WTC11 (cell line): ENCODE measurements around the gene HYOU1. TPM values are rescaled to one million over a fixed set of nuclear protein-coding genes. Genes with fewer than 3 reads are reported as not detected.

ENCODE experiments used
- ATAC-seq: fragments of 200-7000 bp; cut with Tn5 transposase; 2 replicates; pipeline ENCODE4 v1.10.0; 2021; ENCODE audit warnings: mild to moderate bottlenecking, moderate library complexity
- CTCF ChIA-PET: fragments of 300-600 bp; sonication (Branson Sonifier 250); formaldehyde crosslinking; loops from one replicate; lab custom pipeline; 2021; ENCODE audit warnings: antibody characterized with exemption; lab: Charles Lee
- POLR2A ChIA-PET: fragments of 350-600 bp; sonication (Branson Sonifier 250); formaldehyde crosslinking; loops from one replicate; lab custom pipeline; 2021; ENCODE audit warnings: antibody characterized with exemption; lab: Charles Lee
- DNase-seq: peaks from one replicate; pipeline ENCODE4 v3.0.0; 2021; ENCODE audit warnings: low spot score
- H3K27ac Mint-ChIP-seq: 2 replicates; pipeline ENCODE4 v1.8.0; 2021; ENCODE audit warnings: mixed read lengths
- H3K27me3 Mint-ChIP-seq: 2 replicates; pipeline ENCODE4 v1.8.0; 2021; ENCODE audit warnings: low read depth, mild to moderate bottlenecking, moderate library complexity, mixed read lengths
- H3K36me3 Mint-ChIP-seq: 2 replicates; pipeline ENCODE4 v1.8.0; 2021; ENCODE audit warnings: mixed read lengths
- H3K4me1 Mint-ChIP-seq: 2 replicates; pipeline ENCODE4 v1.8.0; 2022; ENCODE audit warnings: mixed read lengths
- H3K4me3 Mint-ChIP-seq: 2 replicates; pipeline ENCODE4 v1.8.0; 2021; ENCODE audit warnings: mild to moderate bottlenecking, moderate library complexity, mixed read lengths
- H3K9me3 Mint-ChIP-seq: 2 replicates; pipeline ENCODE4 v1.8.0; 2021; ENCODE audit warnings: mixed read lengths
- AR ChIP-seq: fragments of 250-450 bp; sonication (Bioruptor Pico); IDR thresholded peaks from 2 replicates; pipeline ENCODE4 v1.9.0; 2021; ENCODE audit warnings: mild to moderate bottlenecking
- ARID4B ChIP-seq: sonication (generic); formaldehyde crosslinking; IDR thresholded peaks from 2 replicates; pipeline ENCODE4 v1.8.0; 2023; ENCODE audit warnings: missing genetic modification reagents, mild to moderate bottlenecking, borderline replicate concordance
- CTCF ChIP-seq: fragments of 200-600 bp; IDR thresholded peaks from 2 replicates; pipeline ENCODE4 v1.8.0; 2022; ENCODE audit warnings: antibody characterized with exemption
- E2F4 ChIP-seq: sonication (generic); formaldehyde crosslinking; IDR thresholded peaks from 2 replicates; pipeline ENCODE4 v1.8.1; 2022; ENCODE audit warnings: low read depth, mild to moderate bottlenecking, moderate library complexity, missing genetic modification reagents, borderline replicate concordance
- FOXK1 ChIP-seq: sonication (generic); formaldehyde crosslinking; IDR thresholded peaks from 2 replicates; pipeline ENCODE4 v1.8.0; 2022; ENCODE audit warnings: mild to moderate bottlenecking, moderate library complexity, missing genetic modification reagents
- IRF1 ChIP-seq: sonication (generic); formaldehyde crosslinking; IDR thresholded peaks from 2 replicates; pipeline ENCODE4 v1.8.0; 2023; ENCODE audit warnings: missing genetic modification reagents
- IRF2 ChIP-seq: sonication (generic); formaldehyde crosslinking; IDR thresholded peaks from 2 replicates; pipeline ENCODE4 v1.8.0; 2022; ENCODE audit warnings: low read depth, missing genetic modification reagents, borderline replicate concordance
- MAX ChIP-seq: sonication (generic); formaldehyde crosslinking; IDR thresholded peaks from 2 replicates; pipeline ENCODE4 v1.8.0; 2022; ENCODE audit warnings: mild to moderate bottlenecking, missing genetic modification reagents
- PREB ChIP-seq: sonication (generic); formaldehyde crosslinking; IDR thresholded peaks from 2 replicates; pipeline ENCODE4 v1.8.1; 2022; ENCODE audit warnings: mild to moderate bottlenecking, missing genetic modification reagents, moderate library complexity, borderline replicate concordance
- USF2 ChIP-seq: sonication (generic); formaldehyde crosslinking; IDR thresholded peaks from 2 replicates; pipeline ENCODE4 v1.8.1; 2023; ENCODE audit warnings: mild to moderate bottlenecking, missing genetic modification reagents, moderate library complexity
- ZNF219 ChIP-seq: sonication (generic); formaldehyde crosslinking; IDR thresholded peaks from 2 replicates; pipeline ENCODE4 v1.8.0; 2023; ENCODE audit warnings: missing genetic modification reagents, mild to moderate bottlenecking, borderline replicate concordance
- ZNF232 ChIP-seq: sonication (generic); formaldehyde crosslinking; IDR thresholded peaks from 2 replicates; pipeline ENCODE4 v1.8.0; 2022; ENCODE audit warnings: mild to moderate bottlenecking, missing genetic modification reagents
- ZNF317 ChIP-seq: sonication (generic); formaldehyde crosslinking; IDR thresholded peaks from 2 replicates; pipeline ENCODE4 v1.8.1; 2023; ENCODE audit warnings: low read depth, mild to moderate bottlenecking, moderate library complexity, missing genetic modification reagents, borderline replicate concordance
- ZNF425 ChIP-seq: fragments of 250-450 bp; sonication (Bioruptor Pico); conservative IDR thresholded peaks from 2 replicates; pipeline ENCODE4 v1.9.0; 2021; ENCODE audit warnings: mild to moderate bottlenecking
- total RNA-seq: library from RNA; stranded (reverse); gene quantifications from 3 replicates; pipeline ENCODE4 v1.2.3, GENCODE V29; 2021

Gene HYOU1
- total RNA-seq, 1 experiment from 2014 or later = 276 TPM

GRCh38 chr11:119025541-119025940 is 31.5 kb downstream of the HYOU1 start:
- H3K36me3 Mint-ChIP-seq = peaks cover 56% of the 10 kb centered on the region
- DNase-seq (no peak), ATAC-seq (no peak)
- ChIA-PET POLR2A (no interaction called here), CTCF (no interaction called here)
- H3K27ac Mint-ChIP-seq = peak overlapping the region; percentile 70
- no peaks in the 10 kb centered on the region for H3K27me3 Mint-ChIP-seq
- peaks cover 19% of the 10 kb centered on the region for H3K4me1 Mint-ChIP-seq
- H3K9me3 Mint-ChIP-seq = no peaks in the 10 kb centered on the region
- H3K4me3 Mint-ChIP-seq = no peak overlapping the region
- TF ChIP-seq ZNF317 (no peak), PREB (CRISPR knock-in tag) (no peak), IRF2 (CRISPR knock-in tag) (no peak), FOXK1 (CRISPR knock-in tag) (no peak), AR (CRISPR knock-in tag) (no peak), CTCF (no peak), IRF1 (CRISPR knock-in tag) (no peak), ZNF219 (CRISPR knock-in tag) (no peak), ZNF232 (CRISPR knock-in tag) (no peak), ARID4B (CRISPR knock-in tag) (no peak), E2F4 (CRISPR knock-in tag) (no peak)
- TF ChIP-seq, all 79 proteins: peak for 0

- no peak for DNase-seq
- peak; percentile 22 for ATAC-seq
- H3K4me3 Mint-ChIP-seq = no peak overlapping the region
- TF ChIP-seq ZNF425 (CRISPR knock-in tag) (no peak), USF2 (CRISPR knock-in tag) (no peak), IRF2 (CRISPR knock-in tag) (no peak), ZNF219 (CRISPR knock-in tag) (no peak), MAX (CRISPR knock-in tag) (no peak)
Observed at GRCh38 chr11:119025099-119025473, 31.9 kb downstream of the HYOU1 start.

More at GRCh38 chr11:119025099-119025473, 31.9 kb downstream of the HYOU1 start:
- ChIA-PET POLR2A (no interaction called here), CTCF (interaction anchor here (0.5 kb wide), 1 partner anchor 11 kb away, joined by 6 read pairs; no protein-coding TSS in a partner anchor)
- Mint-ChIP-seq H3K27ac (0 out of 2 replicates have a peak overlapping the region, but pooled peaks have one; percentile 70), H3K9me3 (no peaks in the 10 kb centered on the region), H3K36me3 (peaks cover 56% of the 10 kb centered on the region), H3K27me3 (no peaks in the 10 kb centered on the region), H3K4me1 (peaks cover 19% of the 10 kb centered on the region)
